A549 (cell line): ENCODE results near the gene RAD23B.

Experiments used
- BHLHE40 ChIP-seq: IDR thresholded peaks from 2 replicates; pipeline ENCODE4 v1.6.1; 2012; ENCODE audit warnings: low read depth, low read length, inconsistent platforms
- CBX8 ChIP-seq: fragments of 200-600 bp; sonication (generic); IDR thresholded peaks from 2 replicates; pipeline ENCODE4 v1.6.1; 2016
- CTCF ChIP-seq: fragments of >200 bp; sonication (Bioruptor Twin); formaldehyde crosslinking; IDR thresholded peaks from 3 replicates; pipeline ENCODE4 v1.5.1; 2016
- FOSB ChIP-seq: fragments of 250-450 bp; sonication (Bioruptor Pico); IDR thresholded peaks from 2 replicates; pipeline ENCODE4 v1.5.0; 2020; ENCODE audit warnings: mild to moderate bottlenecking, moderate library complexity
- HOXA7 ChIP-seq: fragments of 250-450 bp; sonication (Bioruptor Pico); IDR thresholded peaks from 2 replicates; pipeline ENCODE4 v1.5.0; 2020; ENCODE audit warnings: mild to moderate bottlenecking, moderate library complexity
- MAZ ChIP-seq: fragments of 150-350 bp; IDR thresholded peaks from 2 replicates; pipeline ENCODE4 v1.6.1; 2014; ENCODE audit warnings: antibody characterized with exemption, low read depth, low read length, borderline replicate concordance
- MYC ChIP-seq: IDR thresholded peaks from 2 replicates; pipeline ENCODE4 v1.6.1; 2012; ENCODE audit warnings: mild to moderate bottlenecking, inconsistent platforms, low read length, improper control_type of control experiment, borderline replicate concordance
- POLR2A ChIP-seq: IDR thresholded peaks from 2 replicates; pipeline ENCODE4 v1.6.1; 2012; ENCODE audit warnings: mild to moderate bottlenecking, low read length
- RAD21 ChIP-seq, 2 experiments: fragments of >200 bp in 1 of 2; sonication (Bioruptor Twin) in 1 of 2; formaldehyde crosslinking in 1 of 2; IDR thresholded peaks in 1 of 2; conservative IDR thresholded peaks in 1 of 2; 2 replicates in 1 of 2; 3 replicates in 1 of 2; pipeline ENCODE4 v1.6.1; 2012 to 2018; ENCODE audit warnings: inconsistent platforms in 1 of 2
- TP53 ChIP-seq: fragments of 250-450 bp; sonication (Bioruptor Pico); IDR thresholded peaks from 2 replicates; pipeline ENCODE4 v1.5.0; 2021; ENCODE audit warnings: mild to moderate bottlenecking, moderate library complexity
- USF2 ChIP-seq: fragments of 450-650 bp; IDR thresholded peaks from 2 replicates; pipeline ENCODE4 v1.6.1; 2014; ENCODE audit warnings: antibody characterized with exemption
- TF ChIP-seq, protein P1 (sequence below): fragments of 250-450 bp; sonication (Bioruptor Pico); IDR thresholded peaks from 2 replicates; pipeline ENCODE4 v1.5.0; 2021; ENCODE audit warnings: mild to moderate bottlenecking, moderate library complexity, borderline replicate concordance
- TF ChIP-seq, protein P2 (sequence below): IDR thresholded peaks from 2 replicates; pipeline ENCODE4 v1.6.1; 2012
- TF ChIP-seq, protein P3 (sequence below): IDR thresholded peaks from 2 replicates; pipeline ENCODE4 v1.6.1; 2012

DNA sequence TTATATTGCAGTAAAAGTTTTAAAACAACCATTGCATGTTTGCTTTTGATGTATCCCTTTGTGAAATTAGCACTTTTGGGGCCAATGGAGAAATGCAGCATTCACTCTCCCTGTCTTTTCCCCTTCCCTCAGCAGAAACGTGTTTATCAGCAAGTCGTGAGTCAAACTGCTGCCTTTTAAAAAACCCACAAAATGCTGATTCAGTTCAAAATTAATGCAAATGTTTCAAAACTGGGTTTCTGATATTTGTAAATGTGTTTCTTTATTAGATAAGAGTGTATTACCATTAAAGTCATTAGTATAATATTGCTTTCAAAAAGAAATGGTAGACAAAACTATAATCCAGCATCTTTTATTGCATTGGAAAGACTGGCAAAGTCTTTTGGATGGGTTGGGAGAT, 47.3 kb downstream of the RAD23B start:
- TF ChIP-seq BHLHE40 (no peak), CTCF (no peak), CBX8 (no peak), MYC (no peak), POLR2A (no peak), HOXA7 (no peak), TP53 (no peak), FOSB (CRISPR knock-in tag) (no peak), USF2 (no peak), MAZ (no peak), RAD21 (conservative IDR thresholded peaks at IDR 0.05 in 1 of 2, IDR thresholded peaks at IDR 0.05 in 1 of 2) (no peak)
- TF ChIP-seq, protein P1, sequence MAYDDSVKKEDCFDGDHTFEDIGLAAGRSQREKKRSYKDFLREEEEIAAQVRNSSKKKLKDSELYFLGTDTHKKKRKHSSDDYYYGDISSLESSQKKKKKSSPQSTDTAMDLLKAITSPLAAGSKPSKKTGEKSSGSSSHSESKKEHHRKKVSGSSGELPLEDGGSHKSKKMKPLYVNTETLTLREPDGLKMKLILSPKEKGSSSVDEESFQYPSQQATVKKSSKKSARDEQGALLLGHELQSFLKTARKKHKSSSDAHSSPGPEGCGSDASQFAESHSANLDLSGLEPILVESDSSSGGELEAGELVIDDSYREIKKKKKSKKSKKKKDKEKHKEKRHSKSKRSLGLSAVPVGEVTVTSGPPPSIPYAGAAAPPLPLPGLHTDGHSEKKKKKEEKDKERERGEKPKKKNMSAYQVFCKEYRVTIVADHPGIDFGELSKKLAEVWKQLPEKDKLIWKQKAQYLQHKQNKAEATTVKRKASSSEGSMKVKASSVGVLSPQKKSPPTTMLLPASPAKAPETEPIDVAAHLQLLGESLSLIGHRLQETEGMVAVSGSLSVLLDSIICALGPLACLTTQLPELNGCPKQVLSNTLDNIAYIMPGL (CRISPR knock-in tag): no peak
- TF ChIP-seq, protein P2, sequence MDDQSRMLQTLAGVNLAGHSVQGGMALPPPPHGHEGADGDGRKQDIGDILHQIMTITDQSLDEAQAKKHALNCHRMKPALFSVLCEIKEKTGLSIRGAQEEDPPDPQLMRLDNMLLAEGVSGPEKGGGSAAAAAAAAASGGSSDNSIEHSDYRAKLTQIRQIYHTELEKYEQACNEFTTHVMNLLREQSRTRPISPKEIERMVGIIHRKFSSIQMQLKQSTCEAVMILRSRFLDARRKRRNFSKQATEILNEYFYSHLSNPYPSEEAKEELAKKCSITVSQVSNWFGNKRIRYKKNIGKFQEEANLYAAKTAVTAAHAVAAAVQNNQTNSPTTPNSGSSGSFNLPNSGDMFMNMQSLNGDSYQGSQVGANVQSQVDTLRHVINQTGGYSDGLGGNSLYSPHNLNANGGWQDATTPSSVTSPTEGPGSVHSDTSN: no peak
- TF ChIP-seq, protein P3, sequence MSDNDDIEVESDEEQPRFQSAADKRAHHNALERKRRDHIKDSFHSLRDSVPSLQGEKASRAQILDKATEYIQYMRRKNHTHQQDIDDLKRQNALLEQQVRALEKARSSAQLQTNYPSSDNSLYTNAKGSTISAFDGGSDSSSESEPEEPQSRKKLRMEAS: no peak
